GM10847 (cell line): ENCODE results near the gene SDF2.

Source experiments
- POLR2A ChIP-seq: IDR thresholded peaks from 2 replicates; pipeline ENCODE4 v1.6.1; 2011; ENCODE audit not compliant: insufficient read length; ENCODE audit errors: extremely low read depth

The SDF2 gene, protein sequence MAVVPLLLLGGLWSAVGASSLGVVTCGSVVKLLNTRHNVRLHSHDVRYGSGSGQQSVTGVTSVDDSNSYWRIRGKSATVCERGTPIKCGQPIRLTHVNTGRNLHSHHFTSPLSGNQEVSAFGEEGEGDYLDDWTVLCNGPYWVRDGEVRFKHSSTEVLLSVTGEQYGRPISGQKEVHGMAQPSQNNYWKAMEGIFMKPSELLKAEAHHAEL

DNA sequence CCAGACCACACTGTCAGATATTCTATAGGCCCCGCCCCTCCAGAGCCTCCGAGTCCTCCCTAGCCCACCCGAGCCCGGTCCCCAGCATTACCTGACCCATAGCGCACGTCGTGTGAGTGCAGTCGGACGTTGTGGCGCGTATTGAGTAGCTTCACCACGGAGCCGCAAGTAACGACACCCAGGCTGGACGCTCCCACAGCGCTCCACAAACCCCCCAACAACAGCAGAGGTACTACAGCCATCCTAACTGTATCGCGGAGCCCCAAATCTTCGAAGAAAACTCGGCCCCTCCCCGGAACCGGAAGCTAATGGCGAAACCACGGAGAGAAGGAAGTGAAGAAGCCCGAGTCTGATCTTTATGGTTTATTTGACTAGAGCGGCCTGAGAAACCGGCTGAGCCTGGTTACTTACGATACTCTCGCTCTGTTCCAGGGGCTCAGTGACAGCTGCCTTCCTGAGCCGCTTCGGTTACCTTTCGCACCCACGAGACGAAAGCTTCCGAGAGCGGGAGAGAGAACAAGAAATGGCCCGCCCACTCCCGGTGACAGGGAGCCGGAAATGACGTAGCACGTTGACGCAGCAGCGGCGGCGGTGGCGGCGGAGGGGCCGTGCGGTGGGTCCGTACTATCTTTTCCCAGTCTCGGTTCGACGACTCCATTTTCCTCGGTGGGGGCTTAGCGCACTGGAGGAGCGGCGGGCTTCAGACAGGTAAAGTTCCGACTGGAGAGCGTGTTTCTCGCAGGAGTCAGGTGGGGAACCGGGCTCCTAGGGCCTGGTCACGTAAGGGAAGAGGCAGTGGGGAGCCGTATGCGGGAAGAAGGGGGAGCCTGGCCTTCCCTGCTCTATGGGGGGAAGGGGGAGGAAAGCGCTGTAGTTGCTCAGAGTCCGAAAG is at the start of gene SDF2, which contains the start of gene SUPT6H:
SDF2 (minus strand) TSS at position 272 of the 892 bp plus-strand sequence; CDS start at position 242, 30 bp downstream.
SUPT6H (plus strand) TSS at position 571 of the 892 bp plus-strand sequence. CDS start 11,197 bp downstream, outside the sequence.
- TF ChIP-seq POLR2A = peak; percentile 74

DNA sequence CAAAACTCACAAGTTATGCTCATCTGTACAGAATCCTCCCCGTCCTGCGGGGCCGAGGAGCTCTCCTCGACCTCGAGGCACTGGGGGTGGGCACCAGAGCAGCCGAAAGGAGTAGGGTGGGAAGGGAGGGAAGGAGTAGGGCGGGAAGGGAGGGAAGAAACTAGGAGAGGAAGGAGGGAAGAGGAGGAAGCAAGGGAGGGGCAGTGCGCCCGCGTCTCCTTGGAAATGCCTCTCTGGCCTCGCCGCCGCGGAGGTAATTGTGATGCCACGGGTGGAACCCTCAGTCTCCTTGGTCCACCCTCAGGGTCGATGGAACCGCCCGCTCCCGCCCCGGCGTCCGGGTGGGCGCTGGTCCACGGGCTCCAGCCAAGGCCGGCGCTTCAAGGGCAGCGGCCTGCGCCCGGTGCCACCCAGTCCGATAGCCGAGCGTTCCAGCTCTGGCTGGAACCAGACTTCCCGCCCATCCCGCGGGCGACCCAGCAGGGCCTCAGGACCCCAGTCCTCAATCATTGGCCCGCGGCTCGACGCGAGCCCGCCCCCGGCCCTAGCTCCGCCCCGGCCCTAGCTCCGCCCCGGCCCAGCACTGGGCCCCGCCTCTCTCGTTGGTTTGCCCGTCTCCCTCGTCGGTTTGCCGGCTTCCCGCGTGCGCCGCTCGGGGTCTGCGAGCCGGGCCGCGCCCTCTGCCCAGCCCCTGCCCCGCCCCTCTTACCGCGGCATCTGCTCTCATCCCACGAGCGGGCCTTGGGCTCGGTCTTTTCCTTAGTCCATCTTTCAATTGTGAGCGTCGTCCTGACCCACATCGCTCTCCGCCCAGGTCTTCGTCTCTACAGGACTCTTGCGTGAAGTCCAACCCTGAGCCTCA is 49.4 kb upstream of the SDF2 start:
- TF ChIP-seq POLR2A = peak; percentile 64

DNA sequence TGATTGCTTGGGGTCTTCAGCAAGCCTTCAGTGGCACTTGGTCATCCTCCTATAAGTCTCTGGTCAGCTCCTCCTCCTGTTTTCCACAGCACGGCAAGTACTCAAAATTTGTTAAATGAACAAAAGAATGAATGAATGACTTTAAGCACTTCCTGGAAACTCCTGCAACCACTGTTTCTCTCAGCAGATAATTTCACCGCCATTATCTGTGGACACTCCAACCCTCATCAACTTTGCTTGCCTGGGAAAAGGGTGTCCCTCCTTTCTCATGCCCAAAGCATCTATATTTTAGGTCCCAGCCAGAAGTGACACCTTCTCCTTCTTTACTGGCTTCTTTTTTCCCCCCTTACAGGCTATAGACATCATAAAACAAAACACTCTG is 45.6 kb upstream of the SDF2 start:
- TF ChIP-seq POLR2A = no peak

DNA sequence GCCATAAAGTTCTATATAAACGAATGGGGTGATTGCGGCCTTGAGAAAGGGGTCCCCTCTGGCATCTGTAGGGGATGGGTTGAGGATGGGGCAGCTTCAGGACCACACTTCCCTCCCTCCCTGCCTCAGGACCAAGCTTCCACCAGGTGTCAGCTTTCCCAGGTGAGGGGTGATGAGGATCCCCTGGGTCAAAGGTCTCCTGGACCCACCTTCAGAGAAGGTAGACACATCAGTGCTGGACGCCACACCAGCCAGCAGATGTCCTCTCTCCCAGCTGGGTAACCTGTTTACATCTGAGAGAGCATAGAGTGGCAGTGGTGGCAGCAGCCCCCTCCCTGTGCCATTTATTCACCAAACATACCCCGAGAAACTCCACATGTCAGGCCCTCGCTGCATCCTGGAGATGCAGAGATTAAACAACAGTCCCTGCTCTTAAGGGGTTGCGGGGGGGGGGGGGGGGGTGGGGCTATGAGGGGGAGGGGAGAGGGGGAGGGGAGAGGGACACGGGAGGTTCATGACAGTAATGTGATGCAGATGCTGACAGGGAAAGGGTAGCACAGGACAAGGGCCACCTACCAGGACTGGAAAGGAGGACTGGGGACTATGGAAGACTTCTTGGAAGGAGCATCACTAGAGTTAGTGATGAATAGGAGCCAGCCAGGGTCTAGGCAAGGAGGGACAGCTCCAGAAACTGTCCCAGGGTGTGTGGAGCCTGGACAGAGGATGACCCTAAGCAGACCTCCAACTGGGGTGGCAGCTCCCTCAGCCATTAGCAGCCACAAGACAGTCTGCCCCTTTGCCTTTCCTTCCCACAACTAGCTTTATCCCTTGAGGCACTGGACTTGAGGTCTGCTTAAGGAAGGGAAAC is 45.0 kb upstream of the SDF2 start:
- TF ChIP-seq POLR2A = no peak

DNA sequence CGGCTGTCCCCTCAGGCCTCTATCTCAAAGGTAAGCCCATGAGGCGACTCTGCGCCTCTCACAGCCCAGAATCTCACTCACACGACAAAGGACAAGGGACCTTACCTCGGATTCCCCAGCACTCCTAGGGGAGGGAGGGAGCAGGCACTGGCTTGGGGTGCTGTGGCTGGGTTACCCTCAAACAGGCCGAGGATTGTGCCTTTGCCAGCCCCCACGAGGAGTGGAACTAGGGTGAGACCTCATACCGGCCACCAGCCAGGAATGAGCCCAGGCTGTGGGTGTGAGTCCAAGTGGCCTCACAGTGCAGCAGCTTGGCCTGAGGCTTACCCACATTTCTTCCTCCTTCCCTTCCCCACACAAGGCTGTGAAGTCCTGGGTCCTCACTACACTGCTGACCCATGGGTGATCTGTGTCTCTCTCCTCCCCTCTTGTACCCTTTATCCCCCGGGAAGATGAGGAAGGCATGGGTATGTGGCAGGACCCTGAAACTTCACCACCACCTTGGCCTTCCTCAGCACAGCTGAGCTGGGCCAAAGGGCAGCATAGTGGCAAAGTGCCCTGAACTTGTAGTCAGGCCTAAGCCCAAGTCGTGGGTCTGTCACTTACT is 44.1 kb upstream of the SDF2 start:
- TF ChIP-seq POLR2A = no peak

DNA sequence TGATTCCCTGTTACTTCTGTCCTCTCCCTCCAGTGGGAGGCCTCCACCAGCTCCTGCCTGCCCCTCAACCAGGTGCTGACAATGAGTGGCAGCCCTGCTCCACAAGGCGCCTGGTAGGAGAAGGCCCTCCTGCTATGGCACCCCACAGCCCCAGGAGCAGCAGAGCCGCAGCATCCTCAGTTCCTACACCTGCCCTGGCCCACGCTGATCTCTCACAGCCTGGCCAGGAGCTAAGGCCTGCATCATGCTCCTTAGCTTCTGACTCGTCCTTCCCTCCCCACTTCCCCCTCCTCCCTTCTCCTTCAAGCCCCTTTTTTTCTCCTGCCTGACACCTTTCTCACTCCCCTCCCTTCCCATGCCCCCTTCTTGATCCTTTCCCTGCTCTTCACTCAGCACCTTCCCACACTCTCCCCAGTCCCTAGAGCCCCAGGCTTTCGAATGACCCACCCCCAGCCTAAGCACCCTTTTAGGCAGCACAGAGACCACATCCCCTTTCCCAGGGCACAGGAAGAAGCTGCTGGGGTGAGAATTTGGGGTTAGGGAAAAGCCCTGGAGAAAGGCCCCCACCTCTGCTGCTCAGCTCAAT is 43.5 kb upstream of the SDF2 start:
- no peak for TF ChIP-seq POLR2A

DNA sequence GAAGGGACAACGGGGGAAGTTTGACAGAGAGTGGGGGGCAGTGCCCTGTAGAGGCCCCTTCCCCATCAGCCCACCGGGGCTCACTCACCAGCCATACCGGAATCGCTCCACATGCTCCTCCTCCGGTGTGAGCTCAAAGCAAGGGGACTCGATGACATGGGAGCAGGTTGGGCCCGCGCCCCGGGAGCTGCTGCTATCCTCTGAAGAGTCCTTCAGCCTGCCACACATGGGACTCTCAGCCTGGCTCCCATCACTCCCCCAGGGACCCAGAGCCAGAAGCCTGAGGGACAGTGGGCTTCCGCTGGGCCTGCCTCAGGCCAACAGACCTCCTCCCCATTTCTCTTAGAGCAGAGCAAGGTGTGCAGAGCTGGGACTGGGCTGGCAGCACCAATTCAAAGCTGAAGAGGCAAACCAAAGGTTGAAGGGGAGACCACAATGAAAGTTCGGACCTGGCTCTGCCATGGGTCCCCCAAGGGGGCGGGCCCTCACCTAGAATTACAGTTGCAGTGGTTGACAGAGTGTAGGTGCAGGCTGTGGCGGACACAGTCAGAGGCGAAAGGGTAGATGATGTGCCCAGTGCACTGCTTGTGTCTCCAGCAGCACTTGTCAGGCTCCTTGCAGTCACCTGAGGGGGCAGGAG is 42.6 kb upstream of the SDF2 start:
- TF ChIP-seq POLR2A = no peak

DNA sequence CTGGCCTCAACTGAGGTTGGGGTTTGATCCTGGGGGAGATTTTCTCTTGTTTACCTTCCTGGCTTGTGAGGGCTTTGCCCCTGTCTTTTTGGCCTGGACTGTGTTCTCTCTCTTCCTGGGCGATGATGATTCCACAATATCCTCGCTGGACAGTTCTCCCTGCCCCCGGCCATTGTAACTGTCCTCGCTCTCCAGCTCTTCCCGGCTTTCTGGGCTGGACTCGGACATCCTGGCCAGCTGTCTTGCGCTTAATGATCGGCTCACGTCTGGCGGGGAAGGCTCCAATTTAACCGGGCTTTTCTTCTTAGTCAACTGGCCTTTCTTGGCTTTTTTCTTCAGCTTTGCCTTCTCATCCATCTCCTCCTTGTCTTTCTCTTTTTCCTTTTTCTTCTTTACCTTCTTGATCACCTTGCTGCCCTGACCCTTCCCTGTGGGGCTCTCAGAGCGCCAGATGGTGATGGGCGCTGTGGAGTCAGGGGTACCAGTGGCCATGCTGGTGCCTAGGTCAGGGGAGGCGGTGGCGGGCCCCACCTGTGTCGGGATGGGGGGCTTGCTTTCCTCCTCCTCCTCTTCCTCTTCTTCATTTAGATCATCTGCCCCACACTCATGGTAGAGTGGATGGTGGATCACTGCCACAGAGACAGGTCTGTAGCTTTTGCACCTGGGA is 42.0 kb upstream of the SDF2 start:
- no peak for TF ChIP-seq POLR2A

DNA sequence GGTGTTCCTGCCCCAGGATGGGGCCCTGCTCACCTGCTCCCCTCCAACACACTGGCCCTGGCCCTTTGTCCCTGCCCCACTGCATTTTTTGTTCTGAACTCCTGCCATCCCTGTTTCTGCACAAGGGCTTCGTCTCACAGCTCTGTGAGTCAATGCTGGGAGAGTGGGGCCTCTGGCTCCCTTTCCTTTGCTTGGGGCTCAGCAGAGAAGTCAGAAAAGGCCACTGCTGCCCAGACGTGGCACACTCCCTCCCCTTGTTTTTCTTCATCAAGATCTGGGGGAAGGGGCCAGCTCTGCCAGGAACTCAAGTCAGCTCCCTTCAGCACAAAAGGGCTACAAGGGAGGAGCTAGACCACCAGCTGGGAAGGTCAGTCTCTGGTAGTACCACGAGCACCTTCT is 41.0 kb upstream of the SDF2 start:
- no peak for TF ChIP-seq POLR2A

DNA sequence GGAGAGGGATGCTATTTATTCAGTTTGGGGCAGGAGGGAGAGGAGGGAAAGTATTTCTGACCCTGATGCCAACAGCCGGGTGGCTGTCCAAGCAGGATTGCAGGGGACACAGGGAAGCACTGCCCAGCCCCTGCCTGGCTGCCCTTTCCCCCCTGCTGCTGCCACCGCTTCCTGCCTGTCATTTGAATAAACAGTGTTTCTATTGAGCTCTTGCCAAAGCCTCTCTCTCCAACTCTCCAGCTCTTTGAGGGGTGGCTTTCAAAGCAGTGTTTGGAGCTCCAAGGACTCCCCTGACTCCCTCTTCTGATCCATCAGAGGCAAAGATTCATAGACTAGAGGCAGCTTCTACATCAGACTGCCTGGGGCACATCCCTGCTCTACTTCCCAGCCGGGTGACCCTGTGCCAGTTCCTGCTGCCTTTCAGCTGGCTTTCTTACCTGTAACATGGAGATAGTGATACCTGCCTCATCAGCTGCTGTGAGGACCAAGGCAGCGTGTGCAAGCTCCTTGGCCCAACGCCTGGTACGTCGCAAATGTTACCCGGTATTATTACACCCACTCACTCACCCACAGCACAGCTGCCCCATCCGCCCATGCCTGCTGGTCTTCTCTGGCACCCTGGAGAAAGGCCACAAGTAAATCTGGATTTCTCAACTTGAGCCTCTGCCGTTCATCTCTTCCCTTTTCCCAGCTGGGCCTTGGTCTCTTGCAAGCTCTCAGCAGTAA is 40.5 kb upstream of the SDF2 start:
- TF ChIP-seq POLR2A = no peak

DNA sequence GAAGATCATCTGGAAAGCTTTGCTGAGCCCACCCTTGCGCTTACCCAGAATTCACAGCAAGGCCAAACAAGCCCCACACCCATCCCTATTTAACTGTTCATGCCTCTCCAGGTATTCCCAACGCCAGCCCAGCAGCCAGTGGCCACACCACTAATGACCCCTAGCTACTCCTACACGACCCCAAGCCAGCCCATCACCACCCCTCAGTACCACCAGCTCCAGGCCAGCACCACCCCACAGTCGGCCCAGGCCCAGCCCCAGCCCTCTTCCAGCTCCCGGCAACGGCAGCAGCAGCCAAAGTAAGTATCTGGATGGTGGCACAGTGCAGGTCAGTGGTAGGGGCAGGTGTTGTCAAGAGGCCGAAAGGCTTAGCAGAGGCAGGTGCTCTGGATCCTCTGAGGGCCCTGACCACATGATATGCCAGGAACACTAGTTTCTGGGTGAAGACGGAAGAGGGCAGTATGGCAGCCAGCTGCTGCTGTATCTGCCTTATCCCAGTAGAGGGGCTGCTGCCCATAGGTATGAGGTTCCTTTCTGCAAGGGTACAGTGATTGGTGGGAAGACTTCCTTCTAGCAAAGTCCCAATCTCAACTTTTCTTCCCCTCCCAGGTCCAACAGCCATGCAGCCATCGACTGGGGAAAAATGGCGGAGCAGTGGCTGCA is 39.3 kb upstream of the SDF2 start:
- TF ChIP-seq POLR2A = no peak

DNA sequence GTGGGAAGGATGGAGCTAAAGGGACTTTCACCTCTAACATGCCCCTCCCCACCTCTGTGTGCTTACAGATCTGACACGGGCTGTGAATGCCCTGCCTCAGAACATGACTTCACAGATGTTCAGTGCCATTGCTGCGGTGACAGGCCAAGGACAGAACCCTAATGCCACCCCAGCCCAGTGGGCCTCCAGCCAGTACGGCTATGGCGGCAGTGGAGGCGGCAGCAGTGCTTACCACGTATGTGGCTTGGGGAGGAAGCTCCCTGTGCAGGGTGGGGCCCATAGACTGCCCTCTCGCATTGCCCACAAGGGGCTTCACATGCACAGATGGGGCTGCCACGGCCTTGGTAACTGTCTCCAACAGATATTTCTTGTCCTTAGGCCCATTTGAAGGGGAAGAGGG is 38.6 kb upstream of the SDF2 start:
- TF ChIP-seq POLR2A = no peak
